Measurements from ENCODE around the gene SCARF2.

- TF ChIP-seq CTCF (IDR thresholded peaks at IDR 0.05) (no peak), EP300 (IDR thresholded peaks at IDR 0.05) (no peak), POLR2A (IDR thresholded peaks at IDR 0.05) (no peak), POLR2AphosphoS5 (IDR thresholded peaks at IDR 0.05) (peak in 3 of 4 donors; percentile 32 to 56 (median 41))
Measured at GRCh38 chr22:20423008-20423905, 14.4 kb downstream of the SCARF2 start.
